Islet of Langerhans (tissue), 1 donor: ENCODE results near the gene WSB1.
"Not testable (repeated sequence)": the region's sequence is repeated elsewhere in the genome, so short reads cannot be mapped to it uniquely, and the experiment has no call there.

ENCODE experiments used
- FAIRE-seq: peaks from one replicate; lab custom pipeline; 2011; peaks lifted over from hg19 to GRCh38; lab: Jason Lieb, UNC

The WSB1 gene

DNA sequence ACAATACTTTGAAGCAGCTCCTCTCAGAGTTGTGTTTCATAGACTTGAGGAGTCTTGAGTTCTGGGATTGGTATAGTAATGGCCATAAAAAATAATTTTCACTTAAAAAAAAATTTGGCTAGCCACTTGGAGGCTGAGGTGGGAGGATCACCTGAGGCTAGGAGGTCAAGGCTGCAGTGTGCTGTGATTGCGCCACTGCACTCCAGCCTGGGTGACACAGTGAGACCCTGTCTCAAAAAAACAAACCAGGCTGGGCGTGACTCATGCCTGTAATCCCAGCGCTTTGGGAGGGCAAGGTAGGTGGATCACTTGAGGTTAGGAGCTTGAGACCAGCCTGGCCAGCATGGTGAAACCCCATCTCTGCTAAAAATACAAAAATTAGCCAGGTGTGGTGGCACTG, 14.8 kb upstream of the WSB1 start:
- not testable (repeated sequence) for FAIRE-seq

DNA sequence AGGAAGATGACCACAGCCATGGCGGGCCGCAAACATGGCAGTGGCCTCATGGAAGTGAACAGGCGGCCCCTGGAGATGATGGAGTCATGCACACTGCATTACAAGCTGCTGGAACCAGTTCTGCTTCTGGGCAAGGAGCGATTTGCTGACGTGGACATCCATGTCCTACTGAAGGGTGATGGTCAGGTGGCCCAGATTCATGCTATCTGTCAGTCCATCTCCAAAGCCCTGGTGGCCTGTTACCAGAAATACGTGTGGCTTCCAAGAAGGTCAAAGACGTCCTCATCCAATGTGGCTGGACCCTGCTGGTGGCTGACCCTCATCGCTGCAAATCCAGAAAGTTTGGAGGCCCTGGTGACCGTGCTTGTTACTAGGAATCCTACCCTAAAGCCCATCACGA, 13.4 kb upstream of the WSB1 start:
- FAIRE-seq: no peak

DNA sequence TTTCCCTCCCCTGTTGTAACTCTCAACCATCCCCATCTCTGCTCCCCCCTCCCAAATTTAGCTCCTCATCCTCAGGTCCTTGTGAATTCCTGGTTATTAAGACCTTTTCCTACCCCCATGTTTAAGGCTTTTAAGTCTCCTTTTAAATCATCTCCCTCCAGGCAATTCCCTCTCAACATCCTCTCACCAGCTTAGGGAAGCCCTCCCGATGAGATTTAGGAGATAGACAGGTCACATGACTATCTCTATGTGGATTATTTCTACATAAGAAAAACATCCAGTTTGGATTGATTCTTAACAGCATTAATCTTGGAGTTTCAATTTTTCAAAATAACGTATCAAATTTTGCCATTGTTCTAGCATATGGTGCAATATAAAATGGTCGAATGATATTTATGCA, 12.5 kb upstream of the WSB1 start:
- FAIRE-seq: no peak

DNA sequence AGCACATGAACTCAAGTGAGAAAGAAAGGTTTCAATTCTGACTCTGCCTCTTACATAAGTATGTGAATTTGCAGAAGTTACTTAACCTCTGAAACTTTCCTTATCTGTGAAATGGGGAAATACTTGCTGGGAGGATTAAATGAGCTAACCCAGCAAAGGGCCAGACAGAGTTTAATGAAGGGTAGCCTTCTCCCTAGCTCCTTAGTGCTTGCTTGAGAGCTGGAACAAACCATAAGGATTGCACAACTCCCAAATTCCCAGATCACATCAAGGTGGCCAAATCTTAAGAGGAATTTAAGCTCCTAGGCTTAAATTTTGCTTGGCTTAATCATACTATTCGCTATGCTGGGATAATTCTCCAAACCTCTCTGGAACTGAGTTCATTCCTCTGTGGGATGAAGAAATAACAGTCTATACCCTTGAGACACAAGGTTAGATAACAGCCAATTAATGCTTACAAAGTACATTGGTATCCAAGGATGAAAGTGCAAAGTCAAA, 11.8 kb upstream of the WSB1 start:
- no peak for FAIRE-seq

DNA sequence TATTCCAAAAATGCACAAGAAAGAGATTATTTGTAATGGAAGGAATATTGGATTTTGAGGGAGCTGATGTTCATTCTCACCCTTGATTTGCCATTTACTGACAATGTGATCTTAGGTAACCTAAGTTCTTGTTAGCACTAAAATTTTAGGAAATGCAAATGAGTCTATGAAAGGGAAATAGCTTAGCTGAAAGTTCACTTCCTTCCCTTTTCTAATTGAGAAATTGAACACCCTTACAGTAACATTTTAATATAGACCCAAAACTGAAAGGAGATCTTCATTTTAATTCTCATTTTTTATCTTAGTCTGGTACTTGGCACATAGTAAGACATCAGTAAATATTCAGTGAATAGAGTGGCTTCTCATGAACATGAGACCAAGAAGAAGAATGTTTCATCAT, 10.9 kb upstream of the WSB1 start:
- no peak for FAIRE-seq

DNA sequence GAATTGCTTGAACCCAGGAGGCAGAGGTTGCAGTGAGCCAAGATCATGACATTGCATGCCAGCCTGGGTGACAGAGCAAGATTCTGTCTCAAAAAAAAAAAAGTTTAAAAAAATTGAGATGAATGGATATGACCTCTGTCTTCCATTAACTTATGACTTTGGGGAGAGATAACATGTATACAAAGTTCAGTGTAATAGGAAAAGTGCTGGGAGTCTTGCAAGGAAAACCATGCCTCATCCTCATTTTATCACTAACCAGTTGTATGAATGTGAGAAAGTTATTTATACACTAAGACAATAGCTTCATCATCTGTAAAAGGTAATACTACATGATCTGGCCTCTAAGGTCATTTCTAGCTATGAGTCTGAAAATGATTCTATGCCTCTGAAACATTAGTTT, 10.2 kb upstream of the WSB1 start:
- no peak for FAIRE-seq

DNA sequence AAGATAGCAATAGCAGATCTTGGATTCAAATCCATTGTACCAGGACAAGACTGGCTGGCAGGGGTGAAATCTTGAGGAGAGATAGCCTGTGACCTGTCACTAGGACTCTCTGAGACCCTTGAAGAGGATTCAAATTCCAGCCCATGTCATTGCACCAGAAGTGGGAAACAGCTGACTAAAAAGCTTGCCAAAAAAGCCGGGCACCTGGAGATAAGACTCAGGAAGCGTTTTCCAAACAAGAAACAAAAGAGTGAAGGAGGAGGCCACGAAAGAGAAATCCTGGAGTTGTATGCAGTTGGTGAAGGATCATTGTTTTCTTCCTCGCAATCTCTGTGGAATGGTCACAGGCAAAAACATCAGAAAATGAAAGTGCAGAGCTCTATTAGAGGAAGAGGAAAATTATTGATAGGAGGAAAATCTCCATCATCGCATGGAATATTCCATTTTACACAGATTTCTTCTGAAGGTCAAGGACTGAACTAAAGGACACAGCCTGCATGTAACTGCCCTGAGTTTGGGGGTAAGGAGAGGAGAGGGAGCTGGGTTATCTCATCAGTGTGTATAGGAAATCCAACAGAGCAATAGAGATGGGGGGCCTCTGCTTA, 9.0 kb upstream of the WSB1 start:
- no peak for FAIRE-seq

DNA sequence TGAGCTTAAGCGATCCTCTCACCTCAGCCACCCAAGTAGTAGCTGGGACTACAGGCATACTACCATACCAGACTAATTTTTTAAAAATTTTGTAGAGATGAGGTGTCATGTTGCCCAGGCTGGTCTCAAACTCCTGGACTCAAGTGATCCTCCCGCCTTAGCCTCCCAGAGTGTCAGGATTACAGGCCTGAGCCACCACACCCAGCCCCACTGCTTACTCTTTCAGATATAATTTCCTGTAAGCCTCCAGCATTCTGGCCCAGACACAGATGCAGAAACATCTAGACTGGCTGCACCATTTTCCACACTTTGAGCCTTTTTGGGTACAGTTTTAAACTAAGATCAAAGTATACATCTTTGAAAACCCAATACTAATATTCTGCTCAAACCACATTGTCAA, 8.4 kb upstream of the WSB1 start:
- FAIRE-seq: no peak

DNA sequence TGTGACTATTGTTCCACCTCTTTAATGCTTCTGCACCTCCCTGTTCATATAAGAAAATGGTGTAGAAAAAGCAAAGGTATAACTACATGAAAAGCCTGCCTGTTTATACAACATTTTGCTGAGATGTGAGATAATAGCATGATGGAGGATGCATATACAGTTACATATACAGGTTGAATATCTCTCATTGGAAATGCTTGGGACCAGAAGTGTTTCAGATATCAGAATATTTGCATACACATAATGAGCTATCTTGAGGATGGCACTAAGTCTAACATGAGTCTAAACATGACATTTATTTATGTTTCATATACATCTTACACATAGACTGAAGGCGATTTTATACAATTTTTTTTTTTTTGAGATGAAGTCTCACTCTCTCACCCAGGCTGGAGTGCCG, 5.7 kb upstream of the WSB1 start:
- no peak for FAIRE-seq

DNA sequence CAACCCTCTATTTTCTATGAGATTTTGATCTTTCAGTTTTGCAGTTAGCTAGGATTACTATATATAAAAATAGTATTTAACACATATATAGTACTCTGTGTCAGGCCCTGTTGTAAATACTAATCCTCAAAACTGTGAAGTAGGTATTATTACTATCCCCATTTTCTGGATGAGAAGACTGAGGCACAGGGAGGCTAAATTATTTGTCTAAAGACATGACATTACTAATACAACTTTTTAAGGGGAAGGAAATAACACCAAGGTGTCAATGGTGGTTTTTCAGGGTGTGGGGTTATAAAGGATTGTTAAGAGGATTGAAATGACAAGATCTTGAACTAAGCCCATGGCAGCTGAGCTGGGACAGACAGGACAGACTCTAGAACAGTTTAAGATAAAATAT, 4.1 kb upstream of the WSB1 start:
- no peak for FAIRE-seq

DNA sequence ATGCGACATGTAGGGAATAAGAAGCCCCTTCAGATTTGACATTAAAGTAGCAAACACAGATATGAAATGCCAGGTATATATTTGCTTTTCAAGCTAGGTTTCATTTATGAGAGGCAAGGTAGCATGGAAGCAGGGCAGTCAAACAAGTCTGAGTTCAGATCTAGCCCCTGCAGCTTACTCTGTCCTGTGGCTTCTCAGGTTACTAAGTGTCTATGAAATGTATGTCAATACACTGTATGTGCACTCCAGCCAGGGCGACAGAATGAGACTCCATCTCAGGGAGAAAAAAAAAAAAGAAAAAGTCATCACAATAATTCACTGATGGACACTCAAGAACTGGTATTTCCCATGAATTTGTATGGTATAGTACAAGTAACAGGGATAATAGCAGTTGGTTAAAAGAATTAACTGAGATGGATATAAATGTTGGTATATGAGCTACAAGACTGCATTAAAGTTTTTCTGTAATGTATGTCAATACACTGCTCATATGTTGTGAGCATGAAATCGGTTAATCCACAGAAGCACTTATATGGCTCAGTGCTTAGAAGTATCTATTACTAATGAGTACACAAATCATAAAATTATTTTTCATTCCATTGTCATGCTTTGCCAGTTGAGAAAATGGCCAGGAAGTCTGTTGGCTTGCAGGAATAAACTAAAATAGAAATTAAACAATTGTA, 2.9 kb upstream of the WSB1 start:
- no peak for FAIRE-seq

DNA sequence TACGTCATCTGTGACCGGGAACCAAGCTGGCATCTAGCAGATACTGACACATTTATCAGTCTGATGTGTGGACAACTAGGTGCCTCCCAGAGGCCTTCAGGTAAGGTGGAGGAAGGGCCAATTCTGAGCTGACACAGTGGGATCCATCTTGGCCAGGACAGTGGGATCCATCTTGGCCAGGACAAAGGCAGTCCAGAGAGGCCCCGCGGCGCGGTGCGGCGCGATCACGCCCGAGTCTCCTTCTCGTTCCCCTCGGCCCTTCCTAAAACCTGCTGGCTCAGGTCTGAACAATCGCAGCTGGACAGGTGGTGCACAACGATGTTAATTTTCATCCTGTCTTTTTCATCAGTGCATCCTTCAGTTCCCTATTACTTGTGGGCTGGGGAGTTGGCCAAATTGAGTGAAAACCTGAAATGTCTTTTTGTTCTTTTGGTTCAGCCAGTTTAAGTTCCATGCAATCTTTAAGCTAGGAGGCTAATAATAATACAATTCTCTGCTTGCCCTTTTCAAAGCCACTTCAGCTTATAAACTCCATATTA, 486 bp upstream of the WSB1 start:
- no peak for FAIRE-seq

DNA sequence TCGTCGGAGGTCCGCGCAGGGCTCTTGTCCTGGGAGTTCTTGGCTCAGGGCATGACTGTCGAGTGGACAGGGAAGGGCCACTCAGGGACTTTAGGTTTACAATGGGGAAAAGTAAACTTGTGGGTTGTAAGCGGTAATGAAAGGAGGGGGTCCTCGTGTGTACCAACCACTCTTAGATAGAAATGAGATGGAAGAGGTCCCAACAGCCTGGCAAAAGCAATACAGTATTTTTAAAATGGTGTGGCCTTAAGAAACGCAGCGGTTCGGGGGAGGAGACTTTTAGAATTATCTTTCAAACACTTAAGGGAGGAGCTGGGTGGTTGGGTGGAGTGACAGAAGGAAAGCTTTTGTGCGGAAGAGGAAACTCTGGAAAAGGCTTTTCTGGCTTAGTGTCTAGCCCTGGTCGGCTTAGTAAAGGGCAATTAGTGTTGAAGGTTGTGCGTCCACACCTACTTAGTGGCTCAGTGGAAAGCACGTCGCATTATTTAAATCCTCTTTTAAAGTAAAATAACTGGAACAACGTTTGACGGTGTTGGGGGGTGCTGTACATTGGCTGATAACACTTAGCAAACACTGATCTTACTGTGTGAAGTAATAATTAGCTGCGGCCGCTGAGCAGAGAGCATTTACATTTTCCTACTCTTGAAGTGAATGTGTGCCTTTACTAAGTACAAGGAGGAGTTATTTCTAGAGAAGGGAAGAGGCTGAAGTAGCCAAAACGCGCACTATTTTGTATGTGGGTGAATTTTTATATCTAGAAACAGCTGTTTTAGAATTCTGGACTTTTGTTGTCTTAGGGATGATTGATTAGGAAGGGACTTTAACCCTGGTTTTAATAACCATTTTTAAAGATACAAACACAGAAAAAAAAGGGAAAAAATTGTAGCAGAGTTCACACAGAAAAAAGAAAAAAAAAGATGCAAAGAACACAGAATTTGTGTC, 1.0 kb downstream of the WSB1 start:
- FAIRE-seq: peak; percentile 58

DNA sequence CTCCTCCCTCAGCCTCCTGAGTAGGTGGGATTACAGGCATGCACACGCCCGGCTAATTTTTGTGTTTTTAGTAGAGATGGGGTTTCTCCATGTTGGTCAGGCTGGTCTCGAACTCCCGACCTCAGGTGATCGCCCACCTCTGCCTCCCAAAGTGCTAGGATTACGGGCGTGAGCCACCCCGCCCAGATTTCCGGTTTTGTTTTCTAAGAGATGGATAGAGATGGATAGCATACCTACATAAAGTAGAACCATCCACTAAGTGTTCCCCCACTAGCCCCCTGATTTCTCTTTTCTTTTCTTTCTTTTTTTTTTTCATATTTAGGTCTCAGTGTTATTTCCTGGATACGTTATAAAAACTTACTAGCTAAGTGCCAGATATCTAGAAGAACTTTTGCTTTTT, 2.0 kb downstream of the WSB1 start:
- FAIRE-seq: no peak

DNA sequence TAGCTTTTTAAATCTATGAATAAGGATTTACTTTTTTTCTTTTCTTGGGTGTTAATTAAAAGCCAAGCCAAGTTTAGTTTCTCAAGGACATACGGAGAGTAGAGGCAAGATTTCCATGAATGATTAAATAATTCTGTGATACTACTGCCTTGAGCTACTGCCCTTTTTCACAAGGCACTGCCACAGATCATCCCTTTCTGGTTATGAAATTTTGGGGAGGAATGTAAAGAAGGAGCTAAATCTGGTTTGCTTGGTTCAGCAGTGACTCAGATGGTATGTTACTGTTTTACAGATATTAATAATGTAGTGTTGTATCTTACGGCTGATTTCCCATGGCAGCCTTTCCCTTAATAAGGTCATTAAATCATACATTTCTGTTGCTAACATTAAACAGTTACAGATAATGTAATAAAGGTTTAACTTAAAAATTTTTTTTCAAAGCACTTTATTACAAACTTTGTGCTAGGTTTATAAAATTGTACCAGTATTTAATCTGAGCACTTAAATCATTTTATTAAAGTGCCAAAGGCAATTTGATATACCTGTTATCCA, 2.6 kb downstream of the WSB1 start:
- FAIRE-seq: no peak

DNA sequence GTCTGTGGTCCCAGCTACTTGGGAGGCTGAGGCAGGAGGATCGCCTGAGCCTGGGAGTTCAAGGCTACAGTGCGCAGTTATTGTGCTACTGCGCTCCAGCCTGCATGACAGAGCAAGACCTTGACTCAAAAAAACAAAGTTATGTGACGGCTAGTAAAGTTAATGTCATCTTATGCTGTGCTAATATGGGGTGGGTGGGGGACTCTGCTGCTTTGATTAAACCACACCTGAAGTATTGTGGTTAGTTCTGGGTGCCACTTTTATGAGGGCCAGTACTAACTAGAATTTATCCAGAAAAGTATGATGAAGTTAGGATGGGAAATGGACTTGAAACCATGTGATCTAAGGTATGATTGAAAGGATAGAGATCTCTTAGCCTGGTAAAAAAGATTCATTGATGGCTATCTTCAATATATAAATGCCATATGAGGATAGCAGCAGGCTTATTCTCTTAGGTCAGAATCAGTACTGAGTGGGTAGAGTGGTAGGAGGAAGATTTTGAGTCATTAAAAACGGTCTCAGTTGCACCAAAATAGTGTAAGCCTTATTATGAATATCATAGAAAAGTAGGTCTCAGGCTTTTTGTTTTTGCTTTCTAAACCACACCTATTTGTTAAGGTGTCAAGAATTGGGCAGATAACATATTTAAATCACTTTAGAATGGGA, 5.6 kb downstream of the WSB1 start:
- no peak for FAIRE-seq

DNA sequence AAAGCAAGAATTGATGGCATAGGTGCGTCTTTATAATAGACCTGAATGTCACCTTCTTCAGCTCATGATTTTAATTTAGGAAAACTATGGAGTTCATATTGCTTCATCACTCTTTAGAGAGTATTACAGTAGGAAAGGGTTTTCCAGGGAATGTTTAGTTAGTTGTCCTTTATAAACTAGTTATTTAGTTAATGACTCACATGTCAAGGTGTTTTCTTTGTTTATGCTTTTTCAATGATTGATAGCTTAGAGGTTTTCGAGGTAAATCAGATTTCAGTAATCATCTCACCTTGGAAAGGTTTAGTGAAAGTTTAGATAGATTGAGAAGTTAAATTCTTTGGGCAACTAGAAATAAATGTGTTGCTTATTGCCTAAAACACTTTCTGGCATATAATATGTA, 9.8 kb downstream of the WSB1 start:
- FAIRE-seq: no peak

DNA sequence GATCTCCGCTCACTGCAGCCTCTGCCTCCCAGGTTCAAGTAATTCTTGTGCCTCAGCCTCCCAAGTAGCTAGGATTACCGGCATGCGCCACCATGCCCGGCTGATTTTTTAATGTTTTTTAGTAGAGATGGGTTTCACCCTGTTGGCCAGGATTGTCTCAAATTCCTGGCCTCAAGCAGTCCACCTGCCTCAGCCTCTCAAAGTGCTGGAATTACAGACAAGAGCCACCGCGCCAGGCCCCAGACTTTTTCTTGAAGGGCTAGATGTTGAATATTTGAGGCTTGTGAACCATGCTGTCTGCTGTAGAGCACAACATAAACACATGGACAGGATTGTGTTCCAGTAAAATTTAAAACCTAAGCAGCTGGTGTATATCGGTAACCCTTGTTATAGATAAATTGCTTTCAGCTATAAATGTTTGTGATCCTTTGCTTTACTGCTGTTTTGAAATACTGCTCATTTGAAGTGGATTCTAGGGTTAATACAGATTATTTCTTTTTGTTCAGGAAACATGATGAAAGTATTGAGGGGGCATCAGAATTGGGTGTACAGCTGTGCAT, 12.4 kb downstream of the WSB1 start:
- FAIRE-seq: no peak

DNA sequence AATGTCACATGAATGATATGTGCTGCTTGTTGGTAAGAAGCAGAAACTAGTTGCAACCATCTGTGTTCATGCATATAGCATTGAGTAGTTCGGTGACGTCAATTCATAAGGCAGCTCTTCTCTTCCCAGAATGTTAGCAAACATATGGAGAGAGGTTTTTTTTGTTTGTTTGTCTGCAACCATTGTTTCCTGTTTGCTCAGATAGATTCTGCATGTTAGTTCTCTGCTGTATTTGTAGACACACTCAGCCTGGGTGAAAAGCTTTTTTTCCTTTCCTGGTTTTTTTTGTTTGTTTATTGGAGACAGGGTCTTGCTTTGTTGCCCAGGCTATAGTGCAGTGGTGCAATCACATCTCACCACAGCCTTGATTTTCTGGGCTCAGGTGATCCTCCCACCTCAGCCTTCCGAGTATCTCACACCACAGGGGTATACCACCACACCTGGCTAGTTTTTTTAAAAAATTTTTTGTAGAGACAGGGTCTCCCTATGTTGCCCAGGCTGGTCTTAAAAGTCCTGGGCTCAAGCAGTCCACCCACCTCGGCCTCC, 16.7 kb downstream of the WSB1 start:
- FAIRE-seq: no peak

DNA sequence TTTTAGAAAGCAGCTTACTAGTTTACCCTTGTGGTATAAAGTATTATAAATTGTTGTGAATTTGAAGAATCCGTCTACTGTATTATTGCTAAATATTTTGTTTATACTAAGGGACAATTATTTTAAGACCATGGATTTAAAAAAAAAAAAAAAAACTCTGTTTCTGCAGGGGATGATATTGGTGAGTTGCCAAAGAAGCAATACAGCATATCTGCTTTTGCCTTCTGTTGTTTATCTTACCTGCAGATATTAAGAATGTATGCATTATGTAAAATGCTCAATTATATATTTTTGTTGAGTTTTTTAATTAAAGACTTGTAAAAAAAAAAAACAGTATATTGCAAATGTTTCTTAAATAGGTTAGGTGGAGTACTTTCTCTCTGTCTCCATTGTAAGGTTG, 19.4 kb downstream of the WSB1 start:
- FAIRE-seq: no peak

DNA sequence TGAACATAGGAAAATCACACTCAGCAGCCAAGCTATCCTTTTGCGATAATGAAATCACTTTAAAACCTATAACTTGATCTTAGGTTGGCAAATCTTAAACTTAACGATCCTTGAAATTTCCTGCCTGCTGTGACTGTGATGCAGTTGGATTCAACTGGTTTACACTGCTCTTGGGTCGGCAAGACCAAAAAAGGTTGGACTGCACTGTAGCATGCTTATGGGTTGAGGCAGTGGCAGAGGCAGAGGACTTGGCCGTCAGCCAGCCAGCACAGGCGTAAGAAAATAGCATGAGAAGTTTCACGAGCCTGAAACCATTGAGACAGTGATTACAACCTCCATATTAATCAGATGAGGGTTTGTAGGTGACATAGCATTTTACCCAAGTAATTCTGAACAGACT, 21.4 kb downstream of the WSB1 start:
- no peak for FAIRE-seq
